Measurements from ENCODE around the gene TNFRSF8. TPM values are rescaled to one million over a fixed set of nuclear protein-coding genes. Genes with fewer than 3 reads are reported as not detected.

Gene TNFRSF8
- total and polyA plus RNA-seq, 2 donors (not counting 1 experiment from before 2014, with no cell fraction given): 0.05 TPM; not detected in 1

DNA sequence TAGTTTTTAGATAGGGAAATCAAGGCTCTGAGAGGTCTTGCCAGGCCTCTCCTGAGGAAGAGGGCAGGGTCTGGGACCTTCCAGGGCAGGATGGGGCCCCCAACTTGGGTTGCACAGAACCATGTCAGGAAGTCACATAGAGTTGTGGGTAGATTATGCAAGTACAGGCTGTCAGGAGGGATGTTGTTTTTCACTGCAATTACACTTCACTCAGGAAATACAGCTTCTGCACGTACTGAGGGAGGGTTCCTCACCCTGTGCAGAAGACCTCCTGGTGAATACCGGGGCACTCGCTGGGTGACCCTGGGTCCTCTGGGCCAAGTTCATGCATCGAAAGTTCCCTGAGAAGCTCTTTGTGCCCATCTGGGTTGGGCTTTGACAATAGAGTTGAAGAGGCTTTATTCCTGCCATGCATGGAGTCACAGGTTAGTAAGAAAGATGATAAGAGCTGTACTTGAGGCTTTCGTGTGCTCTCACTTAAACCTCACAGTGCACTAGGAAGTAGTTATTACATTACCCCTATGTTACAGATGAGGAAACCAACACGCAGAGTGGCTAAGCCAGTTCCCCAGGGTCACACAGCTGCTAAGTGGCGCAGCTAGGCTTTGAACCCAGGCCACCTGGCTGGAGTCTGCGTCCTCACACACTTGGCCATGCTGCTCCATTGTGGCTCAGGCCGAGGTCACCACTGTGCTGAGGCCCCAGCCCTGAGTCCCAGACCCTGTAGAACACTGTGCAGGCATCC is 87.5 kb downstream of the TNFRSF8 start:
- Histone ChIP-seq H3K27me3 (ENCODE audit: control insufficient read depth, insufficient read depth, low read length) (no peaks in the 10 kb centered on the region), H3K9me3 (ENCODE audit: control insufficient read depth, insufficient read depth, low read depth, low read length) (no peaks in the 10 kb centered on the region), H3K4me2 (ENCODE audit: extremely low read depth, insufficient read depth, low read length) (no peak overlapping the region), H3K4me3 (replicated peaks in 1 of 4; ENCODE audit: control extremely low read depth in 1 of 4, insufficient read depth in 1 of 4, low read depth in 3 of 4, low read length in 4 of 4) (no peak overlapping the region), H3K36me3 (ENCODE audit: control insufficient read depth, insufficient read depth, low read length) (peaks cover 2% of the 10 kb centered on the region), H3K27ac (ENCODE audit: insufficient read depth, low read length) (no peak overlapping the region), H4K20me1 (ENCODE audit: control insufficient read depth, extremely low read depth, insufficient read depth, low read length) (no peaks in the 10 kb centered on the region), H3K79me2 (ENCODE audit: control insufficient read depth, insufficient read depth, low read length) (no peaks in the 10 kb centered on the region), H2AFZ (ENCODE audit: low read length) (no peak overlapping the region), H3K9ac (ENCODE audit: insufficient read depth, low read length) (no peak overlapping the region), H3K4me1 (ENCODE audit: control insufficient read depth, extremely low read depth, insufficient read depth, low read length) (peaks cover 21% of the 10 kb centered on the region)
- no peak for TF ChIP-seq EZH2 (IDR thresholded peaks at IDR 0.05; ENCODE audit: low read length, missing control alignments)
- TF ChIP-seq, protein P1, sequence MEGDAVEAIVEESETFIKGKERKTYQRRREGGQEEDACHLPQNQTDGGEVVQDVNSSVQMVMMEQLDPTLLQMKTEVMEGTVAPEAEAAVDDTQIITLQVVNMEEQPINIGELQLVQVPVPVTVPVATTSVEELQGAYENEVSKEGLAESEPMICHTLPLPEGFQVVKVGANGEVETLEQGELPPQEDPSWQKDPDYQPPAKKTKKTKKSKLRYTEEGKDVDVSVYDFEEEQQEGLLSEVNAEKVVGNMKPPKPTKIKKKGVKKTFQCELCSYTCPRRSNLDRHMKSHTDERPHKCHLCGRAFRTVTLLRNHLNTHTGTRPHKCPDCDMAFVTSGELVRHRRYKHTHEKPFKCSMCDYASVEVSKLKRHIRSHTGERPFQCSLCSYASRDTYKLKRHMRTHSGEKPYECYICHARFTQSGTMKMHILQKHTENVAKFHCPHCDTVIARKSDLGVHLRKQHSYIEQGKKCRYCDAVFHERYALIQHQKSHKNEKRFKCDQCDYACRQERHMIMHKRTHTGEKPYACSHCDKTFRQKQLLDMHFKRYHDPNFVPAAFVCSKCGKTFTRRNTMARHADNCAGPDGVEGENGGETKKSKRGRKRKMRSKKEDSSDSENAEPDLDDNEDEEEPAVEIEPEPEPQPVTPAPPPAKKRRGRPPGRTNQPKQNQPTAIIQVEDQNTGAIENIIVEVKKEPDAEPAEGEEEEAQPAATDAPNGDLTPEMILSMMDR (conservative IDR thresholded peaks at IDR 0.05 in 1 of 2, IDR thresholded peaks at IDR 0.05 in 1 of 2; ENCODE audit: low read depth in 1 of 2, low read length in 2 of 2): no peak
- no peak for DNase-seq (ENCODE audit: low read depth in 2 of 2)

DNA sequence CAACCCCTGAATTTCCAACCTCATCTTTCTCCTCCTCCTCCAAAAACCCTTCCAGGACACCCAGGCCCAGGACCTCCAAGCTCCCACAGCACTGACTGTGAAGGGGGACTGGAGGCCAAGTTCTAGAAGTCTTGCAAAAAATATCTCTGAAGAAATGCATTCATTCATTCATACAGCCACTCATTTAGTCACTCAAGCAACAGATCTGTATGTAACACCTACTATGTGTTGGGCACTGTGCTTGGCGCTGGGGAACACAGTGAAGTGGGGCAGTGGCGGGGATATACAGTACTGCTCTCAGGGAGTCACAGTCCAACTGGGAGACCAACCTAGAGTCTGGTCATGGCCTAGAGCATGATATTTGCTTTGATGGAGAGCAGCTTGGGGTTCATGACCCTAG is 88.4 kb downstream of the TNFRSF8 start:
- no peaks in the 10 kb centered on the region for H4K20me1 ChIP-seq (ENCODE audit: control insufficient read depth, extremely low read depth, insufficient read depth, low read length)
- peaks cover 21% of the 10 kb centered on the region for H3K4me1 ChIP-seq (ENCODE audit: control insufficient read depth, extremely low read depth, insufficient read depth, low read length)
- H3K4me3 ChIP-seq (replicated peaks in 1 of 4; ENCODE audit: control extremely low read depth in 1 of 4, insufficient read depth in 1 of 4, low read depth in 3 of 4, low read length in 4 of 4): no peak overlapping the region
- peaks cover 2% of the 10 kb centered on the region for H3K36me3 ChIP-seq (ENCODE audit: control insufficient read depth, insufficient read depth, low read length)
- H3K27me3 ChIP-seq (ENCODE audit: control insufficient read depth, insufficient read depth, low read length): no peaks in the 10 kb centered on the region
- no peak overlapping the region for H2AFZ ChIP-seq (ENCODE audit: low read length)
- no peak overlapping the region for H3K9ac ChIP-seq (ENCODE audit: insufficient read depth, low read length)
- TF ChIP-seq, protein P1 (conservative IDR thresholded peaks at IDR 0.05 in 1 of 2, IDR thresholded peaks at IDR 0.05 in 1 of 2; ENCODE audit: low read depth in 1 of 2, low read length in 2 of 2): no peak
- TF ChIP-seq EZH2 (IDR thresholded peaks at IDR 0.05; ENCODE audit: low read length, missing control alignments): no peak
- H3K79me2 ChIP-seq (ENCODE audit: control insufficient read depth, insufficient read depth, low read length): no peaks in the 10 kb centered on the region
- no peak overlapping the region for H3K27ac ChIP-seq (ENCODE audit: insufficient read depth, low read length)
- DNase-seq (ENCODE audit: low read depth in 2 of 2): no peak
- no peak overlapping the region for H3K4me2 ChIP-seq (ENCODE audit: extremely low read depth, insufficient read depth, low read length)
- H3K9me3 ChIP-seq (ENCODE audit: control insufficient read depth, insufficient read depth, low read depth, low read length): no peaks in the 10 kb centered on the region

DNA sequence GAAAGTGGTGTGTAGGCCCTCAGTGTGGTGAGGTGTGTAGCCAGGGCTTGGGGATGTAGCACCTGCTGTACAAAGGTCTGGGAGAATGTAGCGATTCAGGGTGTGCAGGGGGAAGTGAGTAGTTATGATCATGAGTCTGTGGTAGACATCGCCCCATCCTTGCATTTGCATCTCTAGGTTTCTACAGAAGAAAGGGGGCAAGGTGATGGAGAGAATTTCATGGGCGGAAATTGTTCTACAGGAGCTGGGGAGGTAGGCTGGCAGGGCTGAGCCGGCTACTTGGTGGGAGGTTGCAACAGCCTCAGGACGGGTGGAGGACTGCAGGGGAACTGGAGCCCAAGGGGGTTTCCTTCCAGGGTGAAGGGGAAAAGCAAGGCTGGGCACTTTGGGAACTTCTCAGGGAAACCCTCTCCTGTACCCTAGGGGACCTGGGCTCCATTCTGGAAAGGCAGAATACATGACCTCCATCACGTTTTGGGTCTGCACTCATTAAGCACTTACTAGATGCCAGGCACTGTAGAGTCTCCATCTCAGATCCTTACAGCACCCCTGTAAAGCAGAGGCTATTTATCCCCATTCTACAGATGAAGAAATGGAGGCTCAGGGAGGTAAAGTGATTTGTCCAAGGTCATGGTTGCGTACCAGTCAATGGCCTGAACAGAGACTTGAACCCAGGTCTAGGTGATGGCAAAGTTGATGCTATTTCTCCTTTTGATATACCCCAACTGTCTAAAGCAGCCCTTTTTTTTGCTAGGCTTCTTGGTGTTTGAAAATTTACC is 89.2 kb downstream of the TNFRSF8 start:
- TF ChIP-seq, protein P1 (conservative IDR thresholded peaks at IDR 0.05 in 1 of 2, IDR thresholded peaks at IDR 0.05 in 1 of 2; ENCODE audit: low read depth in 1 of 2, low read length in 2 of 2): no peak
- TF ChIP-seq EZH2 (IDR thresholded peaks at IDR 0.05; ENCODE audit: low read length, missing control alignments): no peak
- Histone ChIP-seq H3K79me2 (ENCODE audit: control insufficient read depth, insufficient read depth, low read length) (no peaks in the 10 kb centered on the region), H3K27me3 (ENCODE audit: control insufficient read depth, insufficient read depth, low read length) (no peaks in the 10 kb centered on the region), H3K36me3 (ENCODE audit: control insufficient read depth, insufficient read depth, low read length) (no peaks in the 10 kb centered on the region), H3K4me1 (ENCODE audit: control insufficient read depth, extremely low read depth, insufficient read depth, low read length) (peaks cover 17% of the 10 kb centered on the region), H3K9ac (ENCODE audit: insufficient read depth, low read length) (no peak overlapping the region), H4K20me1 (ENCODE audit: control insufficient read depth, extremely low read depth, insufficient read depth, low read length) (no peaks in the 10 kb centered on the region), H3K9me3 (ENCODE audit: control insufficient read depth, insufficient read depth, low read depth, low read length) (no peaks in the 10 kb centered on the region), H2AFZ (ENCODE audit: low read length) (no peak overlapping the region), H3K4me3 (replicated peaks in 1 of 4; ENCODE audit: control extremely low read depth in 1 of 4, insufficient read depth in 1 of 4, low read depth in 3 of 4, low read length in 4 of 4) (no peak overlapping the region), H3K4me2 (ENCODE audit: extremely low read depth, insufficient read depth, low read length) (no peak overlapping the region), H3K27ac (ENCODE audit: insufficient read depth, low read length) (no peak overlapping the region)
- DNase-seq (ENCODE audit: low read depth in 2 of 2): no peak
